OCI-LY1 (cell line): ENCODE measurements around the gene SMTNL1.

ENCODE experiments used
- H2AFZ ChIP-seq: fragments of 200-600 bp; sonication (generic), shearing (Covaris generic); 2 replicates; pipeline ENCODE4 v1.6.0; 2014; ENCODE audit warnings: antibody characterized with exemption, mild to moderate bottlenecking, low read length
- H3F3A ChIP-seq: fragments of 200-600 bp; sonication (generic), shearing (Covaris generic); 2 replicates; pipeline ENCODE4 v1.6.0; 2014; ENCODE audit warnings: mild to moderate bottlenecking, antibody characterized with exemption, low read length, moderate library complexity; ENCODE audit not compliant: insufficient read depth
- H3K27ac ChIP-seq: fragments of 200-600 bp; sonication (generic); 2 replicates; pipeline ENCODE4 v1.5.1; 2014; ENCODE audit warnings: low read length, mixed run types, mild to moderate bottlenecking, low read depth; ENCODE audit not compliant: poor library complexity, severe bottlenecking
- H3K27me3 ChIP-seq: fragments of 200-600 bp; sonication (generic); 2 replicates; pipeline ENCODE4 v1.6.0; 2014; ENCODE audit warnings: antibody characterized with exemption, mild to moderate bottlenecking, low read length, moderate library complexity; ENCODE audit not compliant: insufficient read depth
- H3K36me3 ChIP-seq: fragments of 200-600 bp; sonication (generic); 2 replicates; pipeline ENCODE4 v1.6.1; 2014; ENCODE audit warnings: mild to moderate bottlenecking, antibody characterized with exemption, low read length, moderate library complexity, mixed read lengths; ENCODE audit not compliant: insufficient read depth
- H3K4me1 ChIP-seq: fragments of 200-600 bp; sonication (generic); 2 replicates; pipeline ENCODE4 v1.5.1; 2014; ENCODE audit warnings: mild to moderate bottlenecking, low read length, moderate library complexity; ENCODE audit not compliant: insufficient read depth, severe bottlenecking
- H3K4me2 ChIP-seq: fragments of 200-600 bp; sonication (generic), shearing (Covaris generic); 2 replicates; pipeline ENCODE4 v1.6.1; 2014; ENCODE audit warnings: low read length
- H3K4me3 ChIP-seq: fragments of 200-600 bp; sonication (generic); 2 replicates; pipeline ENCODE4 v1.5.1; 2014; ENCODE audit warnings: low read length, low read depth, mild to moderate bottlenecking, mixed read lengths; ENCODE audit not compliant: poor library complexity, severe bottlenecking
- H3K79me2 ChIP-seq: fragments of 200-600 bp; shearing (Covaris generic); 2 replicates; pipeline ENCODE4 v1.6.1; 2016; ENCODE audit warnings: mixed run types, low read length, mixed read lengths; ENCODE audit not compliant: insufficient read depth
- H3K9ac ChIP-seq: fragments of 200-600 bp; sonication (generic), shearing (Covaris generic); 2 replicates; pipeline ENCODE4 v1.6.1; 2014; ENCODE audit warnings: mild to moderate bottlenecking, low read length, mixed read lengths
- H3K9me2 ChIP-seq: fragments of 200-600 bp; sonication (generic), shearing (Covaris generic); 2 replicates; pipeline ENCODE4 v1.6.1; 2014; ENCODE audit warnings: low read depth, mild to moderate bottlenecking, low read length, mixed read lengths
- H3K9me3 ChIP-seq: fragments of 200-600 bp; shearing (Covaris generic); 2 replicates; pipeline ENCODE4 v1.6.1; 2014; ENCODE audit warnings: low read length, mixed read lengths
- H4K20me1 ChIP-seq: fragments of 200-600 bp; sonication (generic), shearing (Covaris generic); 2 replicates; pipeline ENCODE4 v1.6.0; 2016; ENCODE audit warnings: mild to moderate bottlenecking, low read length; ENCODE audit not compliant: insufficient read depth
- EZH2 ChIP-seq: fragments of 200-600 bp; sonication (generic), shearing (Covaris generic); IDR thresholded peaks from 2 replicates; pipeline ENCODE4 v1.8.0; 2017; ENCODE audit warnings: borderline replicate concordance, mixed run types, mild to moderate bottlenecking, antibody characterized with exemption, low read length, moderate library complexity, mixed read lengths
- TF ChIP-seq, protein P1 (sequence below): fragments of 200-600 bp; sonication (generic), shearing (Covaris generic); IDR thresholded peaks from 2 replicates; pipeline ENCODE4 v1.5.1; 2017; ENCODE audit warnings: mild to moderate bottlenecking, antibody characterized with exemption, low read length, moderate library complexity, mixed read lengths

The SMTNL1 gene

DNA sequence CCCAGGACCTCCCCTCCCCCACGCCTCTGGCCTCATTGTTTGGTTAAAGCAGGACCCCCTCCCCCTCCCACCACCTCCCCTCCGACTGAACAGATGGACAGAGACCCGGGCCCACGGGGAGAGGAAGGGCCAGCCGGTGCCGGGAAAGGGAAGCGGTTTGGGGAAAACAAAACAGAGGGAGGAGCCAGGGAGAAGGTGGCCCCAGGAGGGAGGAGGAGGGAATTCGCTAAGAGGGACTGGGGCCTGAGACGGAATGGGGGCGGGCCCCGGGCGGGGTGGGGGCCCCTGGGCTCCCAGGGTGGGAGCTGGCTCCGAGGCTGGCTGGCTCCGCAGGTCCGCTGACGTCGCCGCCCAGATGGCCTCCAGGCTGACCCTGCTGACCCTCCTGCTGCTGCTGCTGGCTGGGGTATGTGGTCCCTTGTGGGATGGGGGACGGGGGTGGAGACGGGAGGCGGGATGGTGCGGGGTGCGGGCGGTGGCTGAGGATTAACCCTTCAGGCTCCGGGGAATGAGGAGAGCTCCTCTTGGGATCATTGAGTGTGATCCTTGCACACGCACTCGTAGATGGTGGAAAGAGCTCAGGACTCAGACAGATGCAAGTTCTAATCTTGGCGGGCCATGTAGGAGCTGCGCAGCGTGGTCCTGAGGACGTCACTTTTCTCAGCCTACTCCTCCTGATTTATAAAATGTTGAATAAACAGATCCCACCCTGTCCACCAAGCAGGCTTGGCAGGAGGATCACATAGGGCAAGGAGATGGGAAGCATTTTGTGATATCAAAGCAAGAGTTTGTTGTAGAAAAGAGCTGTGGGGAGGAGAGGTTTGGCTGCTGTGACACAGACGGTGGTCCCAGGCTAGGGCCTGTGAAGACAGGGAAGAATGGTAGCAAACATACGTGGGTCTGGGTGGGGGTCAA is 60.8 kb downstream of the SMTNL1 start:
- Histone ChIP-seq H3K27ac (no peak overlapping the region), H3K9me2 (no peaks in the 10 kb centered on the region), H3K4me1 (no peaks in the 10 kb centered on the region), H3K79me2 (no peaks in the 10 kb centered on the region), H3K36me3 (no peaks in the 10 kb centered on the region), H4K20me1 (no peaks in the 10 kb centered on the region), H3K9me3 (no peaks in the 10 kb centered on the region), H2AFZ (no peak overlapping the region), H3F3A (no peaks in the 10 kb centered on the region), H3K9ac (no peak overlapping the region), H3K4me2 (no peak overlapping the region), H3K27me3 (peaks cover 7% of the 10 kb centered on the region; the same call in 1 of the 2 replicates), H3K4me3 (no peak overlapping the region)
- TF ChIP-seq, protein P1, sequence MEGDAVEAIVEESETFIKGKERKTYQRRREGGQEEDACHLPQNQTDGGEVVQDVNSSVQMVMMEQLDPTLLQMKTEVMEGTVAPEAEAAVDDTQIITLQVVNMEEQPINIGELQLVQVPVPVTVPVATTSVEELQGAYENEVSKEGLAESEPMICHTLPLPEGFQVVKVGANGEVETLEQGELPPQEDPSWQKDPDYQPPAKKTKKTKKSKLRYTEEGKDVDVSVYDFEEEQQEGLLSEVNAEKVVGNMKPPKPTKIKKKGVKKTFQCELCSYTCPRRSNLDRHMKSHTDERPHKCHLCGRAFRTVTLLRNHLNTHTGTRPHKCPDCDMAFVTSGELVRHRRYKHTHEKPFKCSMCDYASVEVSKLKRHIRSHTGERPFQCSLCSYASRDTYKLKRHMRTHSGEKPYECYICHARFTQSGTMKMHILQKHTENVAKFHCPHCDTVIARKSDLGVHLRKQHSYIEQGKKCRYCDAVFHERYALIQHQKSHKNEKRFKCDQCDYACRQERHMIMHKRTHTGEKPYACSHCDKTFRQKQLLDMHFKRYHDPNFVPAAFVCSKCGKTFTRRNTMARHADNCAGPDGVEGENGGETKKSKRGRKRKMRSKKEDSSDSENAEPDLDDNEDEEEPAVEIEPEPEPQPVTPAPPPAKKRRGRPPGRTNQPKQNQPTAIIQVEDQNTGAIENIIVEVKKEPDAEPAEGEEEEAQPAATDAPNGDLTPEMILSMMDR = no peak
- no peak for TF ChIP-seq EZH2

DNA sequence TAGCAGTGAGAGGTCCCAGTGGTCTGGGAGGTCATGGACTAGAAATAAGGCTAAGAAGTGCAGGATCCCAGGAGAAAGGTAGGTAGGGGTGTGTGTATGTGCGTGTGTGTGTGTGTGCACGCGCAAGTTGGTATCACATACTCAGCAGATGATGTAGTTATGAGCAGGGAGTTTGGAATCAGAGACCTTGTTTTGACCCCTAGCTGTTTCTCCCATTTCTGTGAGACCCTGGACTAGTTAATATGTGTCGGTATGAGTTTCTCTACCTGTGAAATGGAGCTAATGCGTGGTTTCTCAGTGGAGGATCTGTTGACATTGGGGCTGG is 61.4 kb downstream of the SMTNL1 start:
- H3K9ac ChIP-seq = no peak overlapping the region
- no peaks in the 10 kb centered on the region for H3K36me3 ChIP-seq
- no peak overlapping the region for H2AFZ ChIP-seq
- H3K4me1 ChIP-seq = no peaks in the 10 kb centered on the region
- no peaks in the 10 kb centered on the region for H4K20me1 ChIP-seq
- H3F3A ChIP-seq = no peaks in the 10 kb centered on the region
- H3K9me3 ChIP-seq = no peaks in the 10 kb centered on the region
- no peak overlapping the region for H3K27ac ChIP-seq
- no peak overlapping the region for H3K4me3 ChIP-seq
- no peaks in the 10 kb centered on the region for H3K79me2 ChIP-seq
- H3K4me2 ChIP-seq = no peak overlapping the region
- peaks cover 7% of the 10 kb centered on the region; the same call in 1 of the 2 replicates for H3K27me3 ChIP-seq
- H3K9me2 ChIP-seq = no peaks in the 10 kb centered on the region
- TF ChIP-seq, protein P1 = no peak
- TF ChIP-seq EZH2 = no peak

DNA sequence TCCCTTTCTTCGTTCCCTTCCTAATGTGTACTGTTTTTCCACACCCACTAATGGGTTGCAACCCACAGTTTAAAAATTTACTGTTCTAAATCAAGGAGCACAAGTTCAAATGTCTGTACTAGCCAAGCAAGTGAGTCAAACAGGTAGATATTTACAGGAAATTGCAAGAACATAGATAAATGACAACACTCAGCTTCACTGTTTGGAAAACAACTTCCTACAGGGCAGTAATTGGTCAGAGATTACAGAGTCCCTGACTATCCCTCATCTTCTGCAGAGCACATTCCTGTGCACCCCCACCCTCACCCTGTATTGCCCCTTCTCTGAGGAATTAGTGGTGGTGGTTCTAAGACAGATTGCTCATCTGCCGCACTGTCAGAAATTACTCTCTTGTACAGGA is 62.0 kb downstream of the SMTNL1 start:
- H4K20me1 ChIP-seq = no peaks in the 10 kb centered on the region
- no peaks in the 10 kb centered on the region for H3K36me3 ChIP-seq
- H3K9me2 ChIP-seq = no peaks in the 10 kb centered on the region
- no peaks in the 10 kb centered on the region for H3F3A ChIP-seq
- no peak overlapping the region for H2AFZ ChIP-seq
- no peaks in the 10 kb centered on the region for H3K79me2 ChIP-seq
- no peak overlapping the region for H3K9ac ChIP-seq
- H3K27ac ChIP-seq = no peak overlapping the region
- H3K27me3 ChIP-seq = peaks cover 7% of the 10 kb centered on the region; the same call in 1 of the 2 replicates
- no peaks in the 10 kb centered on the region for H3K4me1 ChIP-seq
- H3K9me3 ChIP-seq = no peaks in the 10 kb centered on the region
- TF ChIP-seq EZH2 = no peak
- TF ChIP-seq, protein P1 = no peak
- H3K4me3 ChIP-seq = no peak overlapping the region
- no peak overlapping the region for H3K4me2 ChIP-seq
